ENCODE data around the gene FSCN2. TPM values are rescaled to one million over a fixed set of nuclear protein-coding genes. Genes with fewer than 3 reads are reported as not detected.

The FSCN2 gene
- total RNA-seq, 1 donor from 2014 or later: 3.3 TPM

GRCh38 chr17:81561494-81561885 lies 33.3 kb downstream of the FSCN2 start:
- no peaks in the 10 kb centered on the region for H3K9me3 ChIP-seq
- DNase-seq (no peak), ATAC-seq (no peak)
- peaks cover 100% of the 10 kb centered on the region for H3K36me3 ChIP-seq
- no peak overlapping the region for H3K4me3 ChIP-seq
- TF ChIP-seq CTCF (IDR thresholded peaks at IDR 0.05): no peak
- no peak overlapping the region for H3K27ac ChIP-seq
- no peaks in the 10 kb centered on the region for H3K27me3 ChIP-seq (ENCODE audit: low read depth)
- H3K4me1 ChIP-seq: peaks cover 18% of the 10 kb centered on the region
- intact Hi-C loops (cut with DNase I): no loop called here

- ATAC-seq (peak in 1 of 2 donors; percentile 24), DNase-seq (no peak)
- TF ChIP-seq CTCF (IDR thresholded peaks at IDR 0.05): no peak
- H3K9me3 ChIP-seq: no peaks in the 10 kb centered on the region
- H3K27me3 ChIP-seq (ENCODE audit: low read depth): no peaks in the 10 kb centered on the region
- peak overlapping the region; percentile 49 for H3K27ac ChIP-seq
- peaks cover 31% of the 10 kb centered on the region for H3K4me1 ChIP-seq
- H3K4me3 ChIP-seq: no peak overlapping the region
- peaks cover 100% of the 10 kb centered on the region for H3K36me3 ChIP-seq
- intact Hi-C loops (cut with DNase I): no loop called here
Observed at GRCh38 chr17:81563861-81564586, 35.8 kb downstream of the FSCN2 start.

GRCh38 chr17:81564778-81565177 lies 36.6 kb downstream of the FSCN2 start:
- no peaks in the 10 kb centered on the region for H3K27me3 ChIP-seq (ENCODE audit: low read depth)
- no peaks in the 10 kb centered on the region for H3K9me3 ChIP-seq
- no peak overlapping the region for H3K4me3 ChIP-seq
- TF ChIP-seq CTCF (IDR thresholded peaks at IDR 0.05): no peak
- H3K36me3 ChIP-seq: peaks cover 100% of the 10 kb centered on the region
- intact Hi-C loops (cut with DNase I): no loop called here
- no peak for DNase-seq
- H3K4me1 ChIP-seq: peaks cover 31% of the 10 kb centered on the region
- ATAC-seq: no peak
- H3K27ac ChIP-seq: no peak overlapping the region

GRCh38 chr17:81565231-81565630 lies 37.1 kb downstream of the FSCN2 start:
- ATAC-seq (no peak), DNase-seq (no peak)
- TF ChIP-seq CTCF (IDR thresholded peaks at IDR 0.05): no peak
- no peaks in the 10 kb centered on the region for H3K9me3 ChIP-seq
- H3K27me3 ChIP-seq (ENCODE audit: low read depth): no peaks in the 10 kb centered on the region
- peak overlapping the region; percentile 72 for H3K27ac ChIP-seq
- intact Hi-C loops (cut with DNase I): no loop called here
- no peak overlapping the region for H3K4me3 ChIP-seq
- H3K36me3 ChIP-seq: peaks cover 100% of the 10 kb centered on the region
- H3K4me1 ChIP-seq: peaks cover 31% of the 10 kb centered on the region

GRCh38 chr17:81566461-81567126 lies 38.4 kb downstream of the FSCN2 start:
- Histone ChIP-seq H3K27ac (peak overlapping the region; percentile 72), H3K4me1 (peaks cover 31% of the 10 kb centered on the region), H3K9me3 (no peaks in the 10 kb centered on the region), H3K4me3 (peak overlapping the region; percentile 11), H3K27me3 (ENCODE audit: low read depth) (no peaks in the 10 kb centered on the region), H3K36me3 (peaks cover 100% of the 10 kb centered on the region)
- DNase-seq (no peak), ATAC-seq (peak; percentile 64 to 82)
- no peak for TF ChIP-seq CTCF (IDR thresholded peaks at IDR 0.05)
- intact Hi-C loops (cut with DNase I): no loop called here
